ENCODE results near the gene PCDHB4. TPM values are rescaled to one million over a fixed set of nuclear protein-coding genes. Genes with fewer than 3 reads are reported as not detected.
"Not testable (repeated sequence)": the region's sequence is repeated elsewhere in the genome, so short reads cannot be mapped to it uniquely, and the experiment has no call there.

PCDHB4 gene
- total RNA-seq, result 4.0 TPM

DNA sequence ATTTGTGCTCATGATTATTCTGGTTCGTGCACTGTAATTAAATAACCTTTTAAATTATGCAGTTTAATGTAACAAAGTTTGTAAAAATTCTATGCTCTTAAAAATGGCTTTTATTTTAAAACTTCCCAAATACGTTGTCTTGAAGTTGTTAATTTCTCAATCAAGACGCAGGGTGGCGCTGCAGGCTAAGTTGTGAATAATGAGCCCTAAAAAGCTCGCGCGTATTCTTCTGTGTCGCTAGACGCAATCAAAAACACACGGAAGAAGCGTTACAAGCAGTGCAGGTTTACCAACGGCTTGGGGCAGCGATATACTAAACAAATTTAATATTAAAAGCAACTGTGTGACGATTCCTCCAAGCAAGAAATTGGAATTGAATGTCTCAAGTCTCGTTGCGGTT is at the start of gene PCDHB4:
PCDHB4 (plus strand) TSS at position 256 of the 400 bp plus-strand sequence. CDS start 181 bp downstream, outside the sequence.
- peak; percentile 38 for DNase-seq

DNA sequence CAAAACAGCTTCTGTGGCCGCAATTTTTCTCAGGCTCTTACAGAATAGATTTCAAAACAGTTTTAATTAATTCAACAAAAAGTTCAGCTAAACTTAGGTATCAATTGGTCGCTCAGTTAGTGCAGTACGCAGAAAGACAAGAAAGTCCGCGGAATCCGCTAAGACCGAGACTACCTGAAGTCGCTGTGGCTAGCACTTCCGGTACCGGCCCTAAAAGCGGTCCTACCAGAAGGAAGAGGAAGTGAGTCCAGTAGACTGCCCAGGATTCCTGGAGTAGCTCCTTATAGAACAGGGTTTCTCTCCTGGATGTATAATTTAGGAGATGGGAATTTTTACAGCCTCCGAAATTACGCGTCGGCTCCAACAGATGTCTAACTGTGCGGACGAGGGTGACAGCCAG is 43.8 kb upstream of the PCDHB4 start:
- no peak for DNase-seq

GRCh38 chr5:141082228-141082627 is 39.4 kb upstream of the PCDHB4 start:
- no peak for DNase-seq

DNA sequence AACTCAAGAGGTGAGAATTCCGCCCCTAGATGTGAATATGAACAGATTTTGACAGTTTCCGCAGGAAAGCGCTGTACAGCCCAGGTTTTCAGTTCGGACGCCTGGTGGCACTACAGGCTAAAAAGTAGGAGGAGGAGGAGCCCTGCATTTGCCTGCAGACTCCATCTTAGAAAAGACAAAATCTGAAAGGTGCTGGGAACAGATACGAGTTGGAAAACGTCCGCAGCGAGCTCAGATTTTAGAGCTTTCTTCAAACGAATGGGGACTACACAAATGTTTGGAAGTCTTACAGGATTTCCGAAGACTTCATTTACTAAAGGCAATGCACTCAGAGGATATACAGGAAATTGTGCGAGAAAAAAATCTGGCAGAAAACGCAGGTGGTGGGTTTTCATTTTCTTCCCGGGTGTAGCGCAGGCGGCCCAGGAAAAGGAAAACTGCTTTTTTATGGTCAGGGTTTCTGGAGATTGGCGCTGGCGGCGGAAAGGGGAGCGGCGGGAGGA is 37.1 kb upstream of the PCDHB4 start:
- DNase-seq, result peak; percentile 47

DNA sequence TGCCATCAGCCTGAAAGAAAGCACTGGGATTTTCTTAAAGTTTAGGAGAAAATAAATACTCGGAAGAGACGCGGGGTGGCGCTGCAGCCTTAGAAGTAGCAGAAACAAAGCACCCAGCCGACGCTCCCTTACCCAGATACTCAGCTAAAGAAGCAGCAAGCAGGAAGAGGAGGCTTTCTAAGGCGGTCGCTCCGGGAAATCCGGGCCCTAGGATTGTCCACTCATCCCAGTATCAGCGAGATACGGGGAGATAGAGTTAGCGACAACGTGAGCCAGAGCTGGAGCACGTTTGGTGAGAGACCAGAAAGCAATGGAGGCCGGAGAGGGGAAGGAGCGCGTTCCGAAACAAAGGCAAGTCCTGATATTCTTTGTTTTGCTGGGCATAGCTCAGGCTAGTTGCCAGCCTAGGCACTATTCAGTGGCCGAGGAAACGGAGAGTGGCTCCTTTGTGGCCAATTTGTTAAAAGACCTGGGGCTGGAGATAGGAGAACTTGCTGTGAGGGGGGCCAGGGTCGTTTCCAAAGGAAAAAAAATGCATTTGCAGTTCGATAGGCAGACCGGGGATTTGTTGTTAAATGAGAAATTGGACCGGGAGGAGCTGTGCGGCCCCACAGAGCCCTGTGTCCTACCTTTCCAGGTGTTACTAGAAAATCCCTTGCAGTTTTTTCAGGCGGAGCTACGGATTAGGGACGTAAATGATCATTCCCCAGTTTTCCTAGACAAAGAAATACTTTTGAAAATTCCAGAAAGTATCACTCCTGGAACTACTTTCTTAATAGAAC is 26.9 kb upstream of the PCDHB4 start, which contains the start of gene PCDHB2:
PCDHB2 (plus strand) TSS at position 135 of the 782 bp plus-strand sequence; CDS start at position 311, 176 bp downstream.
- peak; percentile 45 for DNase-seq

DNA sequence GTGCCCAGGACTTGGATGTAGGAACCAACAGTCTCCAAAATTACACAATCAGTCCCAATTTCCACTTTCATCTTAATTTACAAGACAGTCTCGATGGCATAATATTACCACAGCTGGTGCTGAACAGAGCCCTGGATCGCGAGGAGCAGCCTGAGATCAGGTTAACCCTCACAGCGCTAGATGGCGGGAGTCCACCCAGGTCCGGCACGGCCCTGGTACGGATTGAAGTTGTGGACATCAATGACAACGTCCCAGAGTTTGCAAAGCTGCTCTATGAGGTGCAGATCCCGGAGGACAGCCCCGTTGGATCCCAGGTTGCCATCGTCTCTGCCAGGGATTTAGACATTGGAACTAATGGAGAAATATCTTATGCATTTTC is 26.4 kb upstream of the PCDHB4 start:
- DNase-seq, result no peak

- DNase-seq, result not testable (repeated sequence)
Measured at GRCh38 chr5:141096181-141096580, 25.4 kb upstream of the PCDHB4 start.

DNA sequence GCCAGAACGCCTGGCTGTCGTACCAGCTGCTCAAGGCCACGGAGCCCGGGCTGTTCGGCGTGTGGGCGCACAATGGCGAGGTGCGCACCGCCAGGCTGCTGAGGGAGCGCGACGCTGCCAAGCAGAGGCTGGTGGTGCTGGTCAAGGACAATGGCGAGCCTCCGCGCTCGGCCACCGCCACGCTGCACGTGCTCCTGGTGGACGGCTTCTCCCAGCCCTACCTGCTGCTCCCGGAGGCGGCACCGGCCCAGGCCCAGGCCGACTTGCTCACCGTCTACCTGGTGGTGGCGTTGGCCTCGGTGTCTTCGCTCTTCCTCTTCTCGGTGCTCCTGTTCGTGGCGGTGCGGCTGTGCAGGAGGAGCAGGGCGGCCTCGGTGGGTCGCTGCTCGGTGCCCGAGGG is 25.0 kb upstream of the PCDHB4 start:
- not testable (repeated sequence) for DNase-seq

DNA sequence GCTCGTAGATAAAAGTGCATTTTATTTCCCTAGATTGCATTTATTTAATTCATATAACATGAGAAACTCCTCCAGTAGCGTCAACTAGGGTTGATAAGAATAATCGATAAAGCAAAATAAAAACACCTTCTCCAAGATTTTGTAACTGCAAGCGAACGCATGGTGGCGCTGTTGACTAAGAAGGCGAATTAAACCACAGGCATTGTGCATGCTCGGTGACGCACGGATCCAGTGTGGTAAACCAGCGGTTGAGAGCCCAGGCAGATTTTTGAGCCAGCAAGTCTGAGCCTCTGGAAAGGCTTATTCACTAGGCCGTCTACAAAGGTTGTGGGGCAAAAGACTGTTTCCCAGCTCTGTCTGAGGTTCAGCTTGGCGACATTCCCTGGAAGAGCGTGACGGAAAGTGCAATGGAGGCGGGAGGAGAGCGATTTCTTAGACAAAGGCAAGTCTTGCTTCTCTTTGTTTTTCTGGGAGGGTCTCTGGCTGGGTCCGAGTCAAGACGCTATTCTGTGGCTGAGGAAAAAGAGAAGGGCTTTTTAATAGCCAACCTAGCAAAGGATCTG is 21.3 kb upstream of the PCDHB4 start, which contains the start of gene PCDHB3:
PCDHB3 (plus strand) TSS at position 231 of the 563 bp plus-strand sequence; CDS start at position 408, 177 bp downstream.
- DNase-seq, result peak; percentile 57

DNA sequence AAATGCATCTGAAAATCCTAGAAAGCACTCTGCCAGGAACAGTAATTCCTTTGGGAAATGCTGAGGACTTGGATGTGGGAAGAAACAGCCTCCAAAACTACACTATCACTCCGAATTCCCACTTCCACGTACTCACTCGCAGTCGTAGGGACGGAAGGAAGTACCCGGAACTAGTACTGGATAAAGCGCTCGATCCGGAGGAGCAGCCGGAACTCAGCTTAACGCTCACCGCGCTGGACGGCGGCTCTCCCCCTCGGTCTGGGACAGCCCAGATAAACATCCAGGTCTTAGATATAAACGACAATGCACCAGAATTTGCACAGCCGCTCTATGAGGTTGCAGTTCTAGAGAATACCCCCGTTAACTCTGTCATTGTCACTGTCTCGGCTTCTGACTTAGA is 20.6 kb upstream of the PCDHB4 start:
- no peak for DNase-seq

GRCh38 chr5:141102070-141102469 is 19.5 kb upstream of the PCDHB4 start:
- DNase-seq, result not testable (repeated sequence)

DNA sequence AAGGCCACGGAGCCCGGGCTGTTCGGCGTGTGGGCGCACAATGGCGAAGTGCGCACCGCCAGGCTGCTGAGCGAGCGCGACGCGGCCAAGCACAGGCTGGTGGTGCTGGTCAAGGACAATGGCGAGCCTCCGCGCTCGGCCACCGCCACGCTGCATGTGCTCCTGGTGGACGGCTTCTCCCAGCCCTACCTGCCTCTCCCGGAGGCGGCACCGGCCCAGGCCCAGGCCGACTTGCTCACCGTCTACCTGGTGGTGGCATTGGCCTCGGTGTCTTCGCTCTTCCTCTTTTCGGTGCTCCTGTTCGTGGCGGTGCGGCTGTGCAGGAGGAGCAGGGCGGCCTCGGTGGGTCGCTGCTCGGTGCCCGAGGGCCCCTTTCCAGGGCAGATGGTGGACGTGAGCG is 19.1 kb upstream of the PCDHB4 start:
- not testable (repeated sequence) for DNase-seq

DNA sequence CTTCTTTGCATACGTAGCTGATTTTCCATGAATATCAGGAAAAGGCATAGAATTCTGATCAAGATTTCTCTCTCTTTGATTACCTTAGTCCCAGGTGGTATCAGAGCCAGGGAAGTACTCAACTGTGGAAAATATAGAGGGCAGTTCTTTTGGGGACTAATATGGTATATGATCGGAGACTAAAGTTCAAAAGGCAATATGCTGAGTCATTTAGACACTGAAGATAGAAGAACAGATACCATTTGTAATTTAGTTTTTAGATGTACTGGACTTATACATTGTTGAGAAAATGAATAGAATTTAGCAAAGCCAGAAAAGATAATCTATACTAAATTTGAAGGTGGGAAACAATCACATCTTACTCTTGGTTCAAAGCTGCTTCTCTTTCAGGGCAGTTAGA is 16.3 kb upstream of the PCDHB4 start:
- no peak for DNase-seq

DNA sequence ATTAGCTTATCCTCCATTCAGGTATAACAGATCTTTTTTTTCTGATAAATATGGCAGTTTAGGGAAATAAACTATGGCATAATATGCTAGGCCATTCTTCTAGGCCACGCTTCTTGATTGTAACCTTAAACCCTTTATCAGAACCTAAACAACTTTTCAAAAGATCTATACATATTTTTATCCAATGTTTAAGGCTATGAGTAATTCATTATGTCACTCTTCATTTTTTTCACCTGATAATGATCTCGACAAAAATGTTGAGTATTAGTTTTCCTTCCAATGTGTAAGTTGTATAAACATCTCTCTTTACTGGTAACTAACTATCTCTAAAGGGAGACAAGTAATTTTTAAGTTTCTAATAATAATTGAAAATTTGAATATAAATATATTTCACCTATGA is 2.4 kb upstream of the PCDHB4 start:
- no peak for DNase-seq

- DNase-seq, result peak; percentile 1
Measured at GRCh38 chr5:141121985-141122384, 367 bp downstream of the PCDHB4 start.

GRCh38 chr5:141123396-141124135 is 1.9 kb downstream of the PCDHB4 start:
- DNase-seq, result not testable (repeated sequence)

GRCh38 chr5:141127305-141127704 is 5.7 kb downstream of the PCDHB4 start:
- DNase-seq, result no peak

DNA sequence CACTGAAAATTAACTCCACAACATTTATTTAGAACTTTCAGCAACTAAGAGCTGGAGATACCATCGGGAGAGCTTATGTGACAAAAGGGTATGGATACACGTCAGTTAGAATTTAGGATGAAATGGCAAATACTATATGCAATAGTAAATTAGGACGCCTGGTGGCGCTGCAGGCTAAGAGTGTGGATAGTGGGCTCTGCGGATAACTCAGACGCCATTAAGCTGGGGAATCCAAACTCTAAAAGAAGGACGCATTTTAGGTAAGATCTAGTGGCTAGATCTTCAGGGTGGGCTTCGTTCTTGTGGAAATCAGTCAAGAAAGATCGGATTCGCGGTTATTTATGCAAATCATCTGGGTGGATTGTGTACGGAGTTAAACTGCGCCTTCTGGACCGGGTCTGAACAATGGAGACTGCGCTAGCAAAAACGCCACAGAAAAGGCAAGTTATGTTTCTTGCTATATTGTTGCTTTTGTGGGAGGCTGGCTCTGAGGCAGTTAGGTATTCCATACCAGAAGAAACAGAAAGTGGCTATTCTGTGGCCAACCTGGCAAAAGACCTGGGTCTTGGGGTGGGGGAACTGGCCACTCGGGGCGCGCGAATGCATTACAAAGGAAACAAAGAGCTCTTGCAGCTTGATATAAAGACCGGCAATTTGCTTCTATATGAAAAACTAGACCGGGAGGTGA is 13.6 kb downstream of the PCDHB4 start, which contains the start of gene PCDHB5:
PCDHB5 (plus strand) TSS at position 177 of the 688 bp plus-strand sequence; CDS start at position 406, 229 bp downstream.
- peak; percentile 15 for DNase-seq

- no peak for DNase-seq
Measured at GRCh38 chr5:141135718-141136266, 14.2 kb downstream of the PCDHB4 start.

DNA sequence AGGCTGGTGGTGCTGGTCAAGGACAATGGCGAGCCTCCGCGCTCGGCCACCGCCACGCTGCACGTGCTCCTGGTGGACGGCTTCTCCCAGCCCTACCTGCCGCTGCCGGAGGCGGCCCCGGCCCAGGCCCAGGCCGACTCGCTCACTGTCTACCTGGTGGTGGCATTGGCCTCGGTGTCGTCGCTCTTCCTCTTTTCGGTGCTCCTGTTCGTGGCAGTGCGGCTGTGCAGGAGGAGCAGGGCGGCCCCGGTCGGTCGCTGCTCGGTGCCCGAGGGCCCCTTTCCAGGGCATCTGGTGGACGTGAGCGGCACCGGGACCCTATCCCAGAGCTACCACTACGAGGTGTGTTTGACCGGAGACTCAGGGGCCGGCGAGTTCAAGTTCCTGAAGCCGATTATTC is 15.7 kb downstream of the PCDHB4 start:
- not testable (repeated sequence) for DNase-seq

DNA sequence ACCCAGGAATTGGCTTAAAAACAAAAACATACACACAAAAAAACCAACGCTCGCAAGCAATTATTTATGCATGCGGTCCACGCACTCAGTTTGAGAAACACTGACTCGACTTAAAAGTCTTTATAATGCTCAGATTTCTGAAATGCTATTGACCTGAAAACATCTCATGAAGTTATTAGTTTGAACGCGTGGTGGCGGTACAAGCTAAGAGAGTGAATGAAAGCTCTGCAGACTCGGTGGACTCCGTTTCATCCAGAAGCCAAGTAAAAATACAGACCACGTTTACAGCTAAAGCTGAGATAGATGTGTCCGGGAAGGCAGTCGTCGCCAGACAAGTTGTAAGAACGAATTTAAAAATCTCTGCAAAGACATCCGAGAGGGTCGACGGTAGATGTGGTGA is 28.2 kb downstream of the PCDHB4 start, which contains the start of gene PCDHB6:
PCDHB6 (plus strand) TSS at position 246 of the 400 bp plus-strand sequence. CDS start 201 bp downstream, outside the sequence.
- DNase-seq, result peak; percentile 40

Measured in tongue (tissue), 2 donors.